BE2C (cell line): ENCODE data around the gene RTN1.

Experiments
- DNase-seq: peaks from one replicate; pipeline ENCODE4 v3.0.0-alpha.2; 2020
- H3K27me3 ChIP-seq: fragments of 250-450 bp; sonication (Bioruptor Pico); 2 replicates; pipeline ENCODE4 v1.5.1; 2020; ENCODE audit warnings: mild to moderate bottlenecking
- H3K36me3 ChIP-seq: fragments of 250-450 bp; sonication (Bioruptor Pico); 2 replicates; pipeline ENCODE4 v1.5.1; 2020; ENCODE audit warnings: mild to moderate bottlenecking
- H3K4me1 ChIP-seq: fragments of 250-450 bp; sonication (Bioruptor Pico); 2 replicates; pipeline ENCODE4 v1.5.1; 2020
- H3K4me3 ChIP-seq: 2 replicates; pipeline ENCODE4 v1.5.1; 2011; ENCODE audit warnings: low read depth, low read length
- H3K9me3 ChIP-seq: fragments of 250-450 bp; sonication (Bioruptor Pico); 2 replicates; pipeline ENCODE4 v1.5.1; 2020
- CTCF ChIP-seq: IDR thresholded peaks from 2 replicates; pipeline ENCODE4 v1.5.1; 2012; ENCODE audit warnings: mild to moderate bottlenecking, low read depth, low read length

The RTN1 gene

GRCh38 chr14:59632381-59632780 is 238.2 kb downstream of the RTN1 start:
- H3K9me3 ChIP-seq: no peaks in the 10 kb centered on the region
- peak; percentile 36 for DNase-seq
- peak; percentile 69 for TF ChIP-seq CTCF
- H3K4me1 ChIP-seq: no peaks in the 10 kb centered on the region
- H3K36me3 ChIP-seq: no peaks in the 10 kb centered on the region
- H3K27me3 ChIP-seq: peaks cover 25% of the 10 kb centered on the region
- no peak overlapping the region for H3K4me3 ChIP-seq

GRCh38 chr14:59631237-59631636 is 239.3 kb downstream of the RTN1 start:
- H3K9me3 ChIP-seq: no peaks in the 10 kb centered on the region
- no peaks in the 10 kb centered on the region for H3K36me3 ChIP-seq
- no peak overlapping the region for H3K4me3 ChIP-seq
- DNase-seq: no peak
- peak; percentile 44 for TF ChIP-seq CTCF
- no peaks in the 10 kb centered on the region for H3K4me1 ChIP-seq
- H3K27me3 ChIP-seq: peaks cover 25% of the 10 kb centered on the region

GRCh38 chr14:59630288-59630963 is 240.2 kb downstream of the RTN1 start:
- TF ChIP-seq CTCF: no peak
- peaks cover 25% of the 10 kb centered on the region for H3K27me3 ChIP-seq
- no peak overlapping the region; the same call in 1 of the 2 replicates for H3K4me3 ChIP-seq
- DNase-seq: peak; percentile 37
- H3K4me1 ChIP-seq: no peaks in the 10 kb centered on the region
- H3K36me3 ChIP-seq: no peaks in the 10 kb centered on the region
- no peaks in the 10 kb centered on the region for H3K9me3 ChIP-seq

GRCh38 chr14:59629444-59630287 is 240.9 kb downstream of the RTN1 start:
- Histone ChIP-seq H3K36me3 (no peaks in the 10 kb centered on the region), H3K4me3 (no peak overlapping the region), H3K4me1 (no peaks in the 10 kb centered on the region), H3K27me3 (peaks cover 25% of the 10 kb centered on the region), H3K9me3 (no peaks in the 10 kb centered on the region)
- no peak for TF ChIP-seq CTCF
- DNase-seq: no peak

GRCh38 chr14:59627011-59627520 is 243.5 kb downstream of the RTN1 start:
- no peaks in the 10 kb centered on the region for H3K9me3 ChIP-seq
- H3K27me3 ChIP-seq: peaks cover 25% of the 10 kb centered on the region
- no peaks in the 10 kb centered on the region for H3K4me1 ChIP-seq
- H3K4me3 ChIP-seq: no peak overlapping the region
- no peak for DNase-seq
- no peak for TF ChIP-seq CTCF
- H3K36me3 ChIP-seq: no peaks in the 10 kb centered on the region

- Histone ChIP-seq H3K4me1 (no peaks in the 10 kb centered on the region), H3K27me3 (no peaks in the 10 kb centered on the region; the same call in 1 of the 2 replicates), H3K36me3 (no peaks in the 10 kb centered on the region), H3K9me3 (no peaks in the 10 kb centered on the region), H3K4me3 (no peak overlapping the region)
- no peak for TF ChIP-seq CTCF
- no peak for DNase-seq
Observed at GRCh38 chr14:59622631-59623030, 247.9 kb downstream of the RTN1 start.
